ENCODE data around the gene MMP2.

Gene MMP2

GRCh38 chr16:55521792-55522191 lies 42.8 kb downstream of the MMP2 start:
- no peak for DNase-seq

- no peak for DNase-seq
Observed at GRCh38 chr16:55526441-55526840, 47.4 kb downstream of the MMP2 start.

- DNase-seq, result no peak
Observed at GRCh38 chr16:55527885-55528284, 48.9 kb downstream of the MMP2 start.

- no peak for DNase-seq
Observed at GRCh38 chr16:55529018-55529417, 50.0 kb downstream of the MMP2 start.

GRCh38 chr16:55530316-55530856 lies 51.4 kb downstream of the MMP2 start:
- no peak for DNase-seq

- DNase-seq, result no peak
Observed at GRCh38 chr16:55532227-55532626, 53.2 kb downstream of the MMP2 start.

GRCh38 chr16:55534756-55535155 lies 55.8 kb downstream of the MMP2 start:
- DNase-seq, result no peak

- DNase-seq, result no peak
Observed at GRCh38 chr16:55539049-55539448, 60.1 kb downstream of the MMP2 start.

GRCh38 chr16:55539488-55539887 lies 60.5 kb downstream of the MMP2 start:
- DNase-seq, result no peak

- DNase-seq, result no peak
Observed at GRCh38 chr16:55540221-55540620, 61.2 kb downstream of the MMP2 start.

- no peak for DNase-seq
Observed at GRCh38 chr16:55542459-55543082, 63.6 kb downstream of the MMP2 start.

- DNase-seq, result no peak
Observed at GRCh38 chr16:55543472-55543871, 64.5 kb downstream of the MMP2 start.

GRCh38 chr16:55552621-55553020 lies 73.6 kb downstream of the MMP2 start:
- DNase-seq, result no peak

- no peak for DNase-seq
Observed at GRCh38 chr16:55555436-55555835, 76.4 kb downstream of the MMP2 start.
